IPS-20b (cell line): ENCODE data around the gene TPPP.
"Not testable (repeated sequence)": the region's sequence is repeated elsewhere in the genome, so short reads cannot be mapped to it uniquely, and the experiment has no call there.

ENCODE experiments used
- H3K27ac ChIP-seq: one replicate; pipeline ENCODE4 v1.5.1; 2013; ENCODE audit warnings: low read length
- H3K27me3 ChIP-seq: 2 replicates; pipeline ENCODE4 v1.6.1; 2013; ENCODE audit warnings: mild to moderate bottlenecking, low read length, inconsistent platforms; ENCODE audit not compliant: insufficient read depth
- H3K36me3 ChIP-seq: 2 replicates; pipeline ENCODE4 v1.6.1; 2013; ENCODE audit warnings: low read depth, mild to moderate bottlenecking, inconsistent platforms, low read length, moderate library complexity; ENCODE audit not compliant: insufficient read depth
- H3K4me1 ChIP-seq: 2 replicates; pipeline ENCODE4 v1.6.1; 2013; ENCODE audit warnings: mild to moderate bottlenecking, control low read depth, inconsistent platforms, low read length, moderate library complexity; ENCODE audit not compliant: insufficient read depth
- H3K4me3 ChIP-seq: 2 replicates; pipeline ENCODE4 v1.5.1; 2013; ENCODE audit warnings: mild to moderate bottlenecking, low read length, inconsistent platforms
- H3K9ac ChIP-seq: 2 replicates; pipeline ENCODE4 v1.6.1; 2013; ENCODE audit warnings: low read depth, mild to moderate bottlenecking, inconsistent platforms, low read length, moderate library complexity
- H3K9me3 ChIP-seq: 2 replicates; pipeline ENCODE4 v1.6.1; 2013; ENCODE audit warnings: mild to moderate bottlenecking, low read depth, low read length, inconsistent platforms; ENCODE audit not compliant: insufficient read depth

The TPPP gene

DNA sequence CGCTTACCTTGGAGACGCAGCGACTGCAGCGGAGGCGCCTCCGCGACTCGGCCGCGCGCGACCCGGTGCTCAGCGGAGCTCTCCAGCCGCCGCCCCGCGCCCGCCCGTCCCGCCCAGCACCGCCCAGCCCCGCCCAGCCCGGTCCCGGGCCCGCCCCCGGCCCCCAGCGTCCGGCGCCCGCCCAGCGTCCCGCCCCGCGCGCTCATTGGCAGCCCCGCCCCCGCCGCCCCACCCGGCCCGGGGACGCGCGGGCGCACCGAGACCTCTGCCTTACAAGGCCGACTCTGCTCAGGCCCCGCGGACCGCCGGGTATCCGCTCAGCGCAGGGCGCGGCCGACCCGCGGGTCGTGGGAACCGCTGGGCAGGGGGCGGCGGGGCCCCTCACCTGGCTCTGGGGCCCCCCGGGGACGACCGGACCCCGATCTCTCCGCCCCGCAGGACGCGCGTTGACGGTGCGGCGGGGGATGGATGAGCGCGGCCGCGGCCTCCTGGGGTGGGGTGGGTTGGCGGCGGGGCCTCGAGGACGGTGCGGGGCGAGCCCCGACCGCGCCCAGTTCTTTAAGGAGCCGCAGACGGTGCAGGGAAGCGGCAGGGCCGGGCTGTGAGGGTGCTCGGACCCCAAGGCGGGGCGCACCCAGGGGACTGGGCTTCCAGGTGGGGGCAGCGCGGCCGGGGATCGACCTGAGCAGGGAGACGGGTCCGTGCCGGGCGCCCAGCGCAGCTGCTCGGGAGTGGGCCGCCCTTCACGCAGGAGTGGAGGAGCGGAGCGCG is at the start of gene TPPP:
TSS of gene TPPP (minus strand) at position 82 of the 771 bp plus-strand sequence. CDS start 15,292 bp downstream, outside the sequence.
- H3K27me3 ChIP-seq: peaks cover 26% of the 10 kb centered on the region
- not testable (repeated sequence) for H3K4me1 ChIP-seq, H3K27ac ChIP-seq, H3K4me3 ChIP-seq, H3K9ac ChIP-seq, H3K9me3 ChIP-seq, H3K36me3 ChIP-seq

DNA sequence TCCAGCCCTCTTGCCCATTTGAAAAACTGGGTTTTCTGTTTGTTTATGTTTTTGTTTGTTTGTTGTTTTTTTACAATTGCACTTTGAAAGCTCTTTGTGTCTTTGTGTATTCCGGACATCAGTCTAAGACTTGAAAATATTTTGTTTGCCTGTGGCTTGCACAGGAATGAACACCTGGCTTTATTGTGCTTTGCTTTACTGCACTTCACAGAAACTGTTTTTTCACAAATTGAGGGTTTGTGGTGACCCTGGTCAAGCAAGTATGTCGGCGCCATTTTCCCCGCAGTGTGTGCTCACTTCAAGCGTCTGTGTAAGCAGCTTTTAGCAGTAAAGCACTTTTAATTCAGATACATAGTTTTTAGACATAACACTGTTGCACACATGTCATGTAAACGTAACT is 49.1 kb upstream of the TPPP start:
- H3K9ac ChIP-seq, H3K4me3 ChIP-seq, H3K36me3 ChIP-seq, H3K27ac ChIP-seq, H3K4me1 ChIP-seq, H3K27me3 ChIP-seq, H3K9me3 ChIP-seq: not testable (repeated sequence)

DNA sequence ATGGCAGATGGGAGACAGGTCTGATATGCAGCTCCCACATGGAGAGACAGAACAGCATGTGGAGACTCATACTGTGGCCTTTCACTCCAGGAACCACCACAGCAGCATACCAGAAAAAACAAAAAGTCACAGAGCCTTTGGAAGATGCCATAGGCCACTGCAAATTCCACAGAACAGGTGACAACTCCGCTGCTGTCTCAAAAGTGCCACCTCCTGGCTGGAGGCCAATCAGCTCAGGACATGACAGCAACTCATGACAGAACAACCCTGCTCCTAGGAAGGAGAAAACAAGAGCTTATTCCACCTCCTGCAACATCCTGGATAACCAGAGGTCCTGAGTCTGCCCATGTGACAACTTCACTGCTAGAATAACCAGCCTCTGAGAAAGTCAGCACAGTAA is 41.0 kb upstream of the TPPP start:
- not testable (repeated sequence) for H3K4me1 ChIP-seq, H3K9me3 ChIP-seq, H3K9ac ChIP-seq, H3K4me3 ChIP-seq, H3K27ac ChIP-seq, H3K27me3 ChIP-seq, H3K36me3 ChIP-seq

DNA sequence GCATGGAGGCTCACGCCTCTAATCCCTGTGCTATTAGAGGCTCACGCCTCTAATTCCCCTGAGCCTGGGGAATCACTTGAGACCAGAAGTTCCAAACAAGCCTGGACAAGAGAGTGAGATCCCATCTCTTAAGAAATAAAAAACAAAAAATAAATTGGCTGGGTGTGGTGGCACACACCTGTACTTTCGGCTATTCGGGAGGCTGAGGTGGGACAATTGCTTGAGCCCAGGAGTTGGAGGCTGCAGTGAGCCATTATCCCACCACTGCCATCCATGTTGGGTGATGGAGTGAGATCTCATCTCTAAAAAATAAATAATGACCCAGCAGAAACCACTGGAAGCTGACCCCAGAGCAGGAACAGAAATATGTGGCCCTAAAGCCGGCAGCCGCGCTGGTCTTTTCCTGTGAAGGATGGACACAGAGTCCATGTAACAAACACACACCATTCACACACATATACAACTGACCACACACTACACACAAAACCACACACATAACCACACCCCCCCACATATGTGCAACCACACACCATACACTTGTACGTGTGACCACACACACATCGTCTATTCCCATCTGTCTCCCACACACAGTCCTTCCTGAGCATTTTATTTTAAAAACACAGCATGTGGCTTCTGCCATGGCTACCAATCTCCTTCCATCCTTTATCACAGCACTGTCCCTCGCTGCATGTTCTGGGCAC is 39.8 kb upstream of the TPPP start:
- not testable (repeated sequence) for H3K27me3 ChIP-seq, H3K9me3 ChIP-seq, H3K36me3 ChIP-seq, H3K9ac ChIP-seq, H3K4me1 ChIP-seq, H3K4me3 ChIP-seq, H3K27ac ChIP-seq

DNA sequence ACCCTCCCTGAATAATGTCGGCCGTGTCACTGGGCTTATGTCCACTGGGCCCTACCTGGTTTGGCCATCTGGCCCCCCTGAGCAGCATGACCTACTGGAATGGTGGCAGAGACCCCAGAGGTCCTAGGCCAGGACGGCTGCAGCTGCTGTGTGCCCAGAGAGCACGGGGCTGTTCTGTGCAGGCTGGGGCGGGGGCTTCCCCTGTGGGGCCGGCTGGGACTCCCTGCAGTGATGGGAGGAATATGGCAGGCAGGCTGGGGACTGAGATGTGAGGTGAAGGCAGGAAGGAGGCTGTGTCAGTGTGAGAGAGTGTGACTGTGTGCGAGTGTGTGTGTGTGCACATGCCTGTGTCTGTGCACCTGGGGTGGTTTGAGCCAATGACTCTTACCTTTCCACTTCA is 36.1 kb upstream of the TPPP start:
- not testable (repeated sequence) for H3K27ac ChIP-seq

DNA sequence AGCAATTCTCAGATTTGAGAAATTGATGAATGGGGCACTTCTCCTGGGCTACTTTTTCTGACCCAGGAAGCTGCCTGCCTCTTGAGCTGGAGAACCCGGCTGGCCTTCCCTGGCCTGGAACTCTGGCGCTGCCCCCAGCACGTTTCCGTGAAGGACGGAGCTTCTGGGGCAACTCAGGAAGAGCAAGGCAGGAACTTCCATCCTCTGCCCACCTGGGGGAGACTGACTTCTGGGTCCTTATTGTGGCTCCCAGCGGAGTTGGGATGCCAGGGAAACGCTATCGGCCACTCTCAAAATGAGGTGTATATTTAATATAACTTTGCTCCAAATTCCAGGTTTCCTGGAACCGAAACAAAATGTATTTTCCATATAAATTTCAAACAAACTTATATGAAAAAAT is 33.9 kb upstream of the TPPP start:
- H3K9me3 ChIP-seq, H3K36me3 ChIP-seq, H3K4me3 ChIP-seq, H3K27me3 ChIP-seq, H3K9ac ChIP-seq, H3K27ac ChIP-seq, H3K4me1 ChIP-seq: not testable (repeated sequence)

More for the DNA sequence above, 36.1 kb upstream of the TPPP start:
- not testable (repeated sequence) for H3K4me3 ChIP-seq, H3K4me1 ChIP-seq, H3K36me3 ChIP-seq, H3K9me3 ChIP-seq, H3K9ac ChIP-seq, H3K27me3 ChIP-seq

DNA sequence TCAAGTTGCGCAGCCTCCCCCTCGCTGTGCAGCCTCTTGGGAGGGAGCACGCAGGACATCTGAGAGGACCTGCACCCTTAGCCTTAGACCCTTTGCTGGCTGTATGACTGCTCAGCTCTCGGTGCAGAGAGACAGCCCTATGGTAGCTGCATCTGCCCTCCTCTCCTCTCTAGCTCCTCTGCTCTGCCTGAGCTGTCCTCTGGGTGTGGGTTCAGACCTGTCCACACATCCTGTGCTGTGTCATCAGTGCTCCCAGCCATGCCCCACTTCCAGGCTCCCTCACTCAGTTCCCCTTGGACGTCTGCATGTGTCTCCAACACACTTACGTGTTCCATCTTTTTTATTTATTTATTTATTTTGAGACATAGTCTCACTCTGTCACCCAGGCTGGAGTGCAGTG is 30.7 kb upstream of the TPPP start:
- H3K9ac ChIP-seq, H3K9me3 ChIP-seq, H3K36me3 ChIP-seq, H3K4me3 ChIP-seq, H3K27ac ChIP-seq, H3K27me3 ChIP-seq, H3K4me1 ChIP-seq: not testable (repeated sequence)

DNA sequence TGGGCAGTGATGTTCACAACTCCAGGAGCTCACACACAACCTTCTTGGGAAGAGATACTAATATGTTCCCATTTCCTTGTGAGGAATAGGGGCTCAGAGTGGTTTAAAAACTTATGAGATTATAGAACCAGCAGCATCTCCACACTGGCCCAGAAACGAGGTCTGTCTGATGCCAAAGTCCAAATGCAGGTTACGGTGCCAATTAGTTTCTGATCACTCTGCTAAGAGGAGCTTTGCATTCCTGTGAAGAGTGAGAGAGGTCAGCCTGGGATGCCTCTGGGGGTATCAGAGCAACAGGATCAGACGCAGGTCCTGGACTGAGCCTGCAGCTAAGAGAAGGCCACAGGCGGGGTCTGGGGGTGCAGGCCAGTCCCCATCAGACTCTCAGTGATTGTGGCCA is 30.2 kb upstream of the TPPP start:
- not testable (repeated sequence) for H3K9me3 ChIP-seq, H3K27ac ChIP-seq, H3K9ac ChIP-seq, H3K27me3 ChIP-seq, H3K4me1 ChIP-seq, H3K36me3 ChIP-seq, H3K4me3 ChIP-seq

DNA sequence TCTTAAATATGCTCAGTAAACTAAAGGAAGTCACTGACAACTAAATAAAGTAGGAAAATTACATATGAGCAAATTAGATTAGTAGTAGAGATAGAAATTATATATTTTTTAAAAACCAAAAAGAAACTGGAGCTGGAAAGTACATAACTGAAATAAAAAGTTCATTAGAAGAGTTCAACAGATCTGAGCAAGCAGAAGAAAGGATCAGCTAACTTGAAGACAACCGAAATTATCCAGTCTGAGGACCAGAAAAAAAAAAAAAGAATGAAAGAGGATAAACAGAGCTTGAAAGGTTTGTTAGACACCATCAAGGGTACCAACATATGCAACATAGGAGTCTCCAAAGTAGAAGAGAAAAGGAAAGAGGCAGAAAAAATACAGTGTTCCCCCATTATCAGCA is 26.2 kb upstream of the TPPP start:
- H3K4me1 ChIP-seq, H3K27me3 ChIP-seq, H3K9ac ChIP-seq, H3K4me3 ChIP-seq, H3K27ac ChIP-seq, H3K36me3 ChIP-seq, H3K9me3 ChIP-seq: not testable (repeated sequence)

DNA sequence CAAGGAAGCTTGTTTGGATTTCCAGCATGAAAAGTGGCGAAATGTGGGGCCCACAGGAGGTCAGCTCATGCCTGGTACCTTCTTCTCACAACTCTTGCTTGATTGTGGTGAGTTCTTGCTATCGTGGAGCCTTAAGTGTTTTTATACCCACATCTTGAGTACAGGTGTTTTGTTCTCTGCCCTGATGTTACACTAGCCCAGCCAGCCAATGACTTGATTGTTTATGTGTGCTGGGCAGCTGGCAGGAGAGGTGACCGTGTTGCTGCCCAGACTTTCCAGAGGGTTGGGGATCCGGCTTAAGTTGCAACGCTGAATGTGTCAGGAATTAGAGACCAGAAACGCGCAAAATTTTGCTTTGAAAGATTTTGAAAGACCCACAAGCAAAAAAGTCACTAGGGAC is 24.0 kb upstream of the TPPP start:
- Histone ChIP-seq H3K36me3 (no peaks in the 10 kb centered on the region), H3K4me3 (no peak overlapping the region), H3K4me1 (no peaks in the 10 kb centered on the region), H3K27me3 (no peaks in the 10 kb centered on the region), H3K9ac (no peak overlapping the region), H3K27ac (no peak overlapping the region), H3K9me3 (no peaks in the 10 kb centered on the region)

DNA sequence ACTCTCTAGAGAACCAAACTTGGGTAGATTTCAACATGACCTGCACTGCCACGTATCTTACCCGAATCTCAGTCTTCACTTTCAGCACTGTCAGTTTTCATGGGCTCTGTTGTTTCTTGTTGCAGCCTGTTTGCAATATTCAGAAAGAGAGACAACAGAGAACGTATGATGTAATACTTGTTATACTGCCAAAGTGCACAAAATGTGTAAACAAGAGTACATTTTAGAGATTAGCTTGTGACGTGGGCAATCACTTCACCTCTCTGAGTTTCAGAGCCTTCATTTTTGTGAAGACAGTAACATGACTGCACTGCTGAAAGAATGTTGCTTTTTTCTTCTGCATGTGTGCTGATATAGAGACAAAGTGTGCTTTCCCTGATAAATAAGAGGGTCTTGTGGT is 23.6 kb upstream of the TPPP start:
- H3K4me1 ChIP-seq, H3K4me3 ChIP-seq, H3K27me3 ChIP-seq, H3K36me3 ChIP-seq, H3K9ac ChIP-seq, H3K9me3 ChIP-seq, H3K27ac ChIP-seq: not testable (repeated sequence)

DNA sequence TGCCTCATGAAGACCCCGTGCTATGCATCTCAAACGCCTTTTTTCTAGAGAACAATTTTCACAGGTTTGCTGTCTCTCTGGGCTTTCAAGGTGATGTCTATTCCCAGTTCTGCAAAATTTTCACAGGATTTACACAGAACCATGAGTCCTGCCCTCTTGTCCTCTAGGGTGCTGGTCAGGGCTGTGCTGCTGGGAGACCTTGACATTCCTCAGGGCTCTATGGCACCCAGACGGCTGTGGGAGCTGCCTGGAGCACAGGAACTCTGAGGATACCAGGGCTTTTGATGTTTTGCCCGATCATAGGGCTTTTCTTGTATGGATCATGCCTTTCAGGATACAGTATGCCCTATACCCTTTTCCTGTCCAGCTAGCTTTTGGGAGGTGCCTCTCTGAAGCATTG is 22.5 kb upstream of the TPPP start:
- H3K4me3 ChIP-seq, H3K9me3 ChIP-seq, H3K4me1 ChIP-seq, H3K36me3 ChIP-seq, H3K27me3 ChIP-seq, H3K27ac ChIP-seq, H3K9ac ChIP-seq: not testable (repeated sequence)
